Erythroblast (primary cell): Measurements from ENCODE around the gene CCDC187.
"Not testable (repeated sequence)": the region's sequence is repeated elsewhere in the genome, so short reads cannot be mapped to it uniquely, and the experiment has no call there.

Experiments used
- GATA1 ChIP-seq: IDR thresholded peaks from 2 replicates; pipeline ENCODE4 v1.6.1; 2011; ENCODE audit warnings: low read depth, mild to moderate bottlenecking, control low read depth, low read length, moderate library complexity
- POLR2A ChIP-seq: IDR thresholded peaks from 2 replicates; pipeline ENCODE4 v1.6.1; 2011; ENCODE audit warnings: mild to moderate bottlenecking, low read length

DNA sequence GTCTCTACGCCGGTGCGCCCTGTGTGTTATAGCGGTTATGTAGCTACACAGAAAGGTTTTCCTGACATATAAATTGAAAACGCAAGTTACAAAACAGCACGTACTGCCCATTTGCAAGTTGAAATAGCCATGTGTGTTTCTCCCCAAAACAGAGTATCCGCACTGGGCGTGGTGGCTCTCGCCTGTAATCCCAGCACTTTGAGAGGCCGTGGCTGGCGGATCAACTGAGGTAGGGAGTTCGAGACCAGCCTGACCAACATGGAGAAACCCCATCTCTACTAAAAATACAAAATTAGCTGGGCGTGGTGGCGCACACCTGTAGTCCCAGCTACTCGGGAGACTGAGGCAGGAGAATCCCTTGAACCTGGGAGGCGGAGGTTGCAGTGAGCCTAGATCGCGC, 37.3 kb downstream of the CCDC187 start:
- TF ChIP-seq POLR2A, GATA1: not testable (repeated sequence)
